ENCODE data around the gene MYO1E.

Gene MYO1E

DNA sequence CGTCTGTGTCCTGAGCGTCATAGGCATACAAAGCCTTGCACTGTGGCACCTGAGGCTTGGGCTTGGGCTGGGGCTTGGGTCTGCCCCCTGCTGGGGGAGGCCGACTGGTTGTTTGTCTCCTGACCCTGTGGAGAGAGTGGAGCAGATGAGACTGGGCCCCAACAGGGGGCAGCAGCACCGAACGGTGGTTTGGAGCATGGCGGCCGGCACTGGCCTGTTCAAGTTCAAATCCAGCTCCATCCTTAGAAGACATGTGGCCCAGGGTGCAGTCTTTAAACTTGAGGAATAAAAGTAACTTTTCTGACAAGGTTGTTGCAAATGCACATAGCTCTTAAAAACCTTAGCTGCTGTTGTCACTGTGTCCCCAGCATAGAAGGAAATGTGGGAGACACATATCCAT lies 234.4 kb downstream of the MYO1E start:
- Histone ChIP-seq H3K4me3 (ENCODE audit: low read length) (no peak overlapping the region), H3K27me3 (ENCODE audit: control insufficient read depth, low read length) (no peaks in the 10 kb centered on the region), H3K79me2 (ENCODE audit: control insufficient read depth, low read length) (no peaks in the 10 kb centered on the region), H4K20me1 (ENCODE audit: control insufficient read depth, insufficient read depth, low read depth, low read length) (no peaks in the 10 kb centered on the region), H3K4me1 (ENCODE audit: control insufficient read depth, low read length) (no peaks in the 10 kb centered on the region), H3K9me3 (ENCODE audit: control insufficient read depth, insufficient read depth, low read length) (no peaks in the 10 kb centered on the region), H3K27ac (ENCODE audit: low read depth, low read length) (no peak overlapping the region), H3K36me3 (ENCODE audit: control insufficient read depth, low read length) (peaks cover 78% of the 10 kb centered on the region), H3K9me2 (replicated peaks; ENCODE audit: control insufficient read depth, low read length) (no peaks in the 10 kb centered on the region), H3K4me2 (ENCODE audit: low read length) (no peak overlapping the region), H3F3A (ENCODE audit: control insufficient read depth, insufficient read depth) (peaks cover 5% of the 10 kb centered on the region; the same call in 1 of the 2 replicates)
- TF ChIP-seq, protein P1, sequence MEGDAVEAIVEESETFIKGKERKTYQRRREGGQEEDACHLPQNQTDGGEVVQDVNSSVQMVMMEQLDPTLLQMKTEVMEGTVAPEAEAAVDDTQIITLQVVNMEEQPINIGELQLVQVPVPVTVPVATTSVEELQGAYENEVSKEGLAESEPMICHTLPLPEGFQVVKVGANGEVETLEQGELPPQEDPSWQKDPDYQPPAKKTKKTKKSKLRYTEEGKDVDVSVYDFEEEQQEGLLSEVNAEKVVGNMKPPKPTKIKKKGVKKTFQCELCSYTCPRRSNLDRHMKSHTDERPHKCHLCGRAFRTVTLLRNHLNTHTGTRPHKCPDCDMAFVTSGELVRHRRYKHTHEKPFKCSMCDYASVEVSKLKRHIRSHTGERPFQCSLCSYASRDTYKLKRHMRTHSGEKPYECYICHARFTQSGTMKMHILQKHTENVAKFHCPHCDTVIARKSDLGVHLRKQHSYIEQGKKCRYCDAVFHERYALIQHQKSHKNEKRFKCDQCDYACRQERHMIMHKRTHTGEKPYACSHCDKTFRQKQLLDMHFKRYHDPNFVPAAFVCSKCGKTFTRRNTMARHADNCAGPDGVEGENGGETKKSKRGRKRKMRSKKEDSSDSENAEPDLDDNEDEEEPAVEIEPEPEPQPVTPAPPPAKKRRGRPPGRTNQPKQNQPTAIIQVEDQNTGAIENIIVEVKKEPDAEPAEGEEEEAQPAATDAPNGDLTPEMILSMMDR (IDR thresholded peaks at IDR 0.05; ENCODE audit: low read depth, low read length, poor library complexity, severe bottlenecking): peak; percentile 98
- no peak for TF ChIP-seq EZH2phosphoT487 (IDR thresholded peaks at IDR 0.05; ENCODE audit: borderline replicate concordance, low read length)

DNA sequence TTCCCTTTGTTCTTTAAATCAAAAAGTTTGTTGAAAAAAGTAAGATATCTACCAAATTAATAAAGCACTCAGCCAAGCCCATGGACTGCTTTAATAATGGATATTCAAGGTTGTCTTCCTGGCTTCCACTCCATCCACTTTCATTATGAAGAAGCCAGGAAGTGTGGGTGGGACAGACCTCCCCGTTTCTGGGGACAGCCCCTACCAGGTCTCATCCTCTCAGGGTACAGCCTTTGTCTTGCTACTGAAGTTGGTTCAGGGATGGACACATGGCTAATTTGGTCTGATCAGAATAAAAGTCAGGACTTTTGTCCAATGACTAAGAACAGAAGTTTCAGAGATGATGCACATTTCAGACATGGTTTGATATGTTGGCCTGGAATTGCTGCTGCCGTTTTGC lies 235.1 kb downstream of the MYO1E start:
- TF ChIP-seq, protein P1 (IDR thresholded peaks at IDR 0.05; ENCODE audit: low read depth, low read length, poor library complexity, severe bottlenecking): no peak
- TF ChIP-seq EZH2phosphoT487 (IDR thresholded peaks at IDR 0.05; ENCODE audit: borderline replicate concordance, low read length): no peak
- Histone ChIP-seq H3F3A (ENCODE audit: control insufficient read depth, insufficient read depth) (peaks cover 5% of the 10 kb centered on the region; the same call in 1 of the 2 replicates), H3K79me2 (ENCODE audit: control insufficient read depth, low read length) (no peaks in the 10 kb centered on the region), H3K4me2 (ENCODE audit: low read length) (no peak overlapping the region), H3K9me3 (ENCODE audit: control insufficient read depth, insufficient read depth, low read length) (no peaks in the 10 kb centered on the region), H3K4me1 (ENCODE audit: control insufficient read depth, low read length) (no peaks in the 10 kb centered on the region), H4K20me1 (ENCODE audit: control insufficient read depth, insufficient read depth, low read depth, low read length) (no peaks in the 10 kb centered on the region), H3K36me3 (ENCODE audit: control insufficient read depth, low read length) (peaks cover 84% of the 10 kb centered on the region), H3K27me3 (ENCODE audit: control insufficient read depth, low read length) (no peaks in the 10 kb centered on the region), H3K9me2 (replicated peaks; ENCODE audit: control insufficient read depth, low read length) (no peaks in the 10 kb centered on the region), H3K4me3 (ENCODE audit: low read length) (no peak overlapping the region), H3K27ac (ENCODE audit: low read depth, low read length) (no peak overlapping the region)

DNA sequence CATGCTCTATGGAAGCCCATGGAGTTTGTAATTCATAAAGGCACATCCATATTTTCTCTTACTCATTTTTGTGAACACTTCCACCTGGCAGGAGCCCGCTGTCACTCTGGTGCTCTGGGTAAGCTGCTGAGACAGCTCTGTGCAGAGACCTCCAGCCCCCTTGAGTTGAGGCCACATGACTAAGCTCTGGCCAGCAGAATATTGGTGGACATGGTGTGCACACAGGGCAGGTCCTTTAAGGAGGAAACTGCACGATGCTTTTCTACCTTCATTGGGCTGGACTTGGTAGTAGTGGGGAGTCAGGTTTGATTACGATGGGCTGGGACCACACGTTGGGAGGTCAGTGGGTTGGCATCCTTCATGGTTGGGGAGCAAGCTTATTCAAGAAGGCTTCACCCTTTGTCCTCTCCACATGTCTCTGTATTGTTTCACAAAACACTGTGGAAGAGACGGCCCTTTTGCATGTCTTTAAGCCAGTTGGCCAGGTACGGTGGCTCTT lies 238.7 kb downstream of the MYO1E start:
- H4K20me1 ChIP-seq (ENCODE audit: control insufficient read depth, insufficient read depth, low read depth, low read length): no peaks in the 10 kb centered on the region
- H3K4me3 ChIP-seq (ENCODE audit: low read length): no peak overlapping the region
- no peak overlapping the region for H3K27ac ChIP-seq (ENCODE audit: low read depth, low read length)
- no peaks in the 10 kb centered on the region for H3K27me3 ChIP-seq (ENCODE audit: control insufficient read depth, low read length)
- peaks cover 99% of the 10 kb centered on the region for H3K36me3 ChIP-seq (ENCODE audit: control insufficient read depth, low read length)
- H3K79me2 ChIP-seq (ENCODE audit: control insufficient read depth, low read length): peaks cover 19% of the 10 kb centered on the region
- no peaks in the 10 kb centered on the region for H3K4me1 ChIP-seq (ENCODE audit: control insufficient read depth, low read length)
- no peaks in the 10 kb centered on the region; the same call in 1 of the 2 replicates for H3K9me3 ChIP-seq (ENCODE audit: control insufficient read depth, insufficient read depth, low read length)
- no peaks in the 10 kb centered on the region for H3K9me2 ChIP-seq (replicated peaks; ENCODE audit: control insufficient read depth, low read length)
- H3F3A ChIP-seq (ENCODE audit: control insufficient read depth, insufficient read depth): peaks cover 5% of the 10 kb centered on the region; the same call in 1 of the 2 replicates
- TF ChIP-seq, protein P1 (IDR thresholded peaks at IDR 0.05; ENCODE audit: low read depth, low read length, poor library complexity, severe bottlenecking): no peak
- no peak for TF ChIP-seq EZH2phosphoT487 (IDR thresholded peaks at IDR 0.05; ENCODE audit: borderline replicate concordance, low read length)
- no peak overlapping the region for H3K4me2 ChIP-seq (ENCODE audit: low read length)
